ENCODE data around the gene DDX11.
"Not testable (repeated sequence)": the region's sequence is repeated elsewhere in the genome, so short reads cannot be mapped to it uniquely, and the experiment has no call there.

GRCh38 chr12:31102596-31102995, 28.9 kb downstream of the DDX11 start:
- TF ChIP-seq CTCF, POLR2A (IDR thresholded peaks at IDR 0.05): not testable (repeated sequence)
